Stimulated activated CD8-positive, alpha-beta memory T cell treated with anti-CD3 and anti-CD28 coated beads, Interleukin-15, amount 100 ng/mL, for 1 hour (primary cell): ENCODE measurements around the gene TM7SF2.
A peak's percentile ranks its signal among the peaks of the same experiment; 100 is the strongest.
"Not testable (repeated sequence)": the region's sequence is repeated elsewhere in the genome, so short reads cannot be mapped to it uniquely, and the experiment has no call there.

ENCODE experiments used
- DNase-seq: peaks from one replicate; pipeline ENCODE4 v3.0.0-alpha.2; 2020; ENCODE audit warnings: low read depth

TM7SF2 gene

DNA sequence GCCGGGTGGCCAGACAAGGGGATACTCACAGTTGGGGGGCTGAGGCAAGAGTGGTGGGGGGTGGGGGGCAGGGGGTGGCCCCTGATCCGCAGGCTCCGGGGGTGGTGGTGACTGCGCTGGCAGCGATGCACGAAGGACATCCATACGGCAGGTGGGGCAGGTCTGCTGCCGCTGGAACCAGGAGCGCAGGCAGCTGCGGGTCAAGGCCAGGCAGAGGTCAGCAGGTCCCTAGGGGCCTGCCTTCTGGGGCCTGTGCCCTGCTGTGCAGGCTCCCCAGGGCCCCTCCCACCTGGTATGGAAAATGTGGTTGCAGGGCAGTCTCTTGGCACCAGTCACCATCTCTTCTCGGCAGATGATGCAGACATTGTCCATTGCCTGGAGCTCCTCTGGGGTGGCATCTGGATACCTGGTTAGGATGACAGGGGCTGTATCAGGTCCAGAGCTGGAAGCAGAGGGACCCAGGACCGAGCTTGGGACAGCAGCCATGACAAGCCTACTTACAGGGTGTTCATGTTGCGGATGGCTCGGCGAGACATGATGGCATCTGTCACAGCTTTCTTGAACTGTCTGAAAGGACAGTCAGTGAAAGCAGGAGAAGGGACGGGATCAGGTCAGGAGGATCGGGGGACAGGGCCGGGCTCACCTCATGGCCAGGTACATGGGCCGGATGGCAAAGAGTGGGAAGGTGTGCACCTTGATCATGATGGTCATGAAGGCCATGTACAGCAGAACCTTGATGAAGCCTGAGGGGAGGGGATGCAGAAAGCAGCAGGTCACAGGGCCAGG is 19.2 kb downstream of the TM7SF2 start:
- DNase-seq = no peak

DNA sequence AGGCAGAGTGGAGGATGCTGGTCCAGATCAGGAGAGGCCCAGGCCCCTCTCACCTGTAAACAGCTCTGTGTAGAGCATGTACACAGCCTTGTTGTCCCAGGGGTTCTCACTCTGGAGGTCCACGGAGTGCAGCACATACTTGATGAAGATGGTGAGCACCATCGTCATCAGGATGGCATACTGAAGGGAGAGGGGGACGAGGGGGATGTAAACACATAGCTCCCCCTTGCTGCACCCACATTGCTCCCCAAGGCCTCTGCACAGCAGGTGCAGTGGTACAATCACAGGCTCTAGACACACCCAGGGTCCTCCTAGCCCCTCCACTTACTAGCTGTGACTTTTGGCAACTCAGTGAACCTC is 19.7 kb downstream of the TM7SF2 start:
- no peak for DNase-seq

DNA sequence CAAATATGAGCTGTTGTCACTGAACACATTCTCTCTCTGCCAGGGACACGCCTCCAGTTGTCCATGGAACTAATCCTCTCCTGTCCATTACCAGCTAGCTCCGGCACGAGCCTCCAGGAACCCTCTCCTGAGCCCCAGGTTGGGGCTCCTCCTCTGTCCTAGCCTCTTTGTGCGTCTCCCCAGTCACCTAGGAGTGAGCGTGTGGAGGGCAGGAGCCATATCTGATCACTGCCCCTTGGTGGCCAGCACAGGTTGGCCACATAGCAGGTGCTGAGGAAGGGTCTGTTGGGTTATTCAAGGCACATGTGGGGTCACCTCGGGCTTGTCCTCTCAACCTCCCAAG is 20.2 kb downstream of the TM7SF2 start:
- DNase-seq = no peak

DNA sequence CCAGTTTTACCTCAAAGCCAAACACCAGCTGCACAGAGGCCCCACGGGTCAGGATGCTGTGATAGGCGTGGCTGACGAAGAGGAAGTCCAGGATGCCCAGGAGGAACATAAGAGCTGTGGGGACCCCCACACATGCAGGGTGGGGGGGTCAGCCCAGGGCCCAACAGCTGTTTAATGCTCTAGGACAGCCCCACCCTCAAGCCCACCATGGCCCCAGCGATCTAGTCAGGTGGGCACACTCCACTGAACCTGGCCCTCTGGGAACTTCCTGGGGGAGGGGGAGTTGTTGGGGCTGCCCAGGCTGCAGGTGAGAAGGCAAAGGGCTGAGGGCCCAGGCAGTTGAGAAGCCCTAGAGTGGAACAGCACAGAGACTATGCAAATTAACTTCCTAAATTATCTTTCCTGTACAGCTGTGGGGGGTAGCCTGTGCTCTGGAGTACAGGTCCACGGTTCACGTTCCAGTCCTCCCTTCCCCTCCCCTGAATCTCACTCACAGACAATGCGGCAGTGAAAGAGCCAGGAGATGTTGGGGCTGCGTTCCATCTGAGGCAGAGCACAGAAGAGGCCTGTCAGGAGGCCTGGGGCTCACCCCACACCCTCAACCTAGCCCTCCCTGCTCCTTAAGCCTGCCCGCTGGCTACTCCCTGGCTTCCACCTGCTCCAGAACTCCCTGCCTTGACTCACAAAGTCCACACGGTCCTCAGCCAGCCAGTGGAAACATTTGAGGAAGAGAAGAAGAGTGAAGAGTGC is 20.7 kb downstream of the TM7SF2 start:
- no peak for DNase-seq

DNA sequence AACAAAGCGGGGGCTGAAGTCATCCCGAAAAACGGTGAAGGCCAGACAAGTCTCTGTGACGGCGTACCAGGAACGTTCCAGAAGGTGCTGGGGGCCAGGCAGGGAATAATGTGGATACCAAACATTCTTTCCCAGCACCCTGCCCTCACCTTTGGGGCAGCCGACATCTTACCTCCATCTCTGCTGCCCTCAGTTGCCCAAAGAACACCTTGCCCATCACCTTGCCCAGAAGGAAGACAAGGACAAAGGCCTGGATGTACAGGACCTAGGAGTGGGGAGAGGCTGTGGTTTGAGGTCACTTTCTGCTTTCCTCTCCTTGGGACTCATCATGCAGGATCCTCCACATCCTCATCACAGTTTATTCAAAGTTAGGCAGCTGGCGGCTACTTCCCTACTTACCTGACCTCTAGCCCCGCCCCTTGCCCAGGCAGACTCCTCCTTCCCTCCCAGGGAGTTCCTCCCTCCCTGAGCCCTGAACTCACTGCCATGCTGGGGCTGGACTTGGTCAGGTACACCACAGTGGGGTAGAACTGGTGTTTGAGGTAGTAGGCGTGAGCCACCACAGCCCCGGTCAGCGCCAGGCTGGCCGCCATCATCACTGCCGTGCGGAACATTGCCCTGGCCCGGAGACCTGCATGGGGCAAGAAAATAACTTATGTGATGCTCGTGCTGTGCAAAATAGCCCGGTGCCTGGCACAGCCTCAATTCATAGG is 21.5 kb downstream of the TM7SF2 start:
- DNase-seq = no peak

DNA sequence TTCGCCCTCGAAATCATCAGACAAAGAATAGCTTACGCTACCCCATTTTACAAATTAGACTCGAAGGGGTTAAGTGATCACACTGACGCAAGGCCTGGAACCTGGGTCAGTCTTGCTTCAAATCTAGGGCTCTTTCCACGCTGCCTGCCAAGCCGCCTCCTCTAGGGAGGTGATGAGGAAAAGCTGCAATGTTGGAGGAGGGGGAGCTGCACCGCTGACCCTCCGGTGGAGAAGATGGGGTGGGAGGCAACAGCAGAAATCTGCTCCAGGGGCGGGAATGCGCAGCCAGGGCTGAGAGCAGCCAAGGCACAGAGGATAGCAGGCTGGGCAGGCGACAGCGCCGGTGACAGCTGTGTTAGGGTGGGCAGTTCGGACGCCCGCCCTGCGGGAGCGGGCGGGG is 22.1 kb downstream of the TM7SF2 start:
- no peak for DNase-seq

DNA sequence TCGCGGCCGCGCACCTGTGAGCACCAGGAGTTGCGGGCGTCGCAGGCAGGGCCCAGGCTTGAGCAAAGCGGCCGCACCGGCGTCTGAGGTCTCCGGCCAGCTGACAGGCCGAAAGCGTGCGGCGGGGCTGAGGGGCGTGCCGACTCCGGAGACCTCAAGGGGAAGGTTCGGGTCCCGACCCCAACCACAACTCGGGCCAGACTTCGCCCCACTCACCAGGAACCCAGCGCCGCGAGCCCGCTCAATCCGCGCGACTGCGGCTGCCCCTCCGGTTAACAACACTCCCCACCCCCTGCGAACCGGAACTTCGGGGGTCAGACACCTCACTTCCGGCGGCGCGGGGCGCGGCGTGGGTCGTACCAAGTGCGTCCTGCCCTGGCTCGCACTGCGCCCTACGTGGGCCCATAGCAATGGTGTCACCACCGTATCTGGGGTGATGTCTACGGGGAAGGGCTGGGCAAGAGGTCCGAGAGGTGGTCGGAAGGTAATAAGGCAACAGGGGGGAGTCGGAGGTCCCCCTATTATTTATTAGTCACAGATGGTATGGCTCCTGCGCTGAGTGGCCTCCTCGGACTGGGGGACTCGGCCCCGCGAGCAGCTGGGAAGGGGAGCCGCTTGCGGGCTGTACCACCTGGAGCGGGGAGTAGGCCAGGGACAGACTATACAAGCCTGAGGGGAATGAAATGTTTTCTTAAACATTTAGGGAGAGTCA is 22.7 kb downstream of the TM7SF2 start, which contains the start of gene SYVN1:
Gene SYVN1, minus strand, starts transcription at position 280 of the 712 bp plus-strand sequence. CDS start 918 bp downstream, outside the sequence.
- DNase-seq = peak; percentile 81

DNA sequence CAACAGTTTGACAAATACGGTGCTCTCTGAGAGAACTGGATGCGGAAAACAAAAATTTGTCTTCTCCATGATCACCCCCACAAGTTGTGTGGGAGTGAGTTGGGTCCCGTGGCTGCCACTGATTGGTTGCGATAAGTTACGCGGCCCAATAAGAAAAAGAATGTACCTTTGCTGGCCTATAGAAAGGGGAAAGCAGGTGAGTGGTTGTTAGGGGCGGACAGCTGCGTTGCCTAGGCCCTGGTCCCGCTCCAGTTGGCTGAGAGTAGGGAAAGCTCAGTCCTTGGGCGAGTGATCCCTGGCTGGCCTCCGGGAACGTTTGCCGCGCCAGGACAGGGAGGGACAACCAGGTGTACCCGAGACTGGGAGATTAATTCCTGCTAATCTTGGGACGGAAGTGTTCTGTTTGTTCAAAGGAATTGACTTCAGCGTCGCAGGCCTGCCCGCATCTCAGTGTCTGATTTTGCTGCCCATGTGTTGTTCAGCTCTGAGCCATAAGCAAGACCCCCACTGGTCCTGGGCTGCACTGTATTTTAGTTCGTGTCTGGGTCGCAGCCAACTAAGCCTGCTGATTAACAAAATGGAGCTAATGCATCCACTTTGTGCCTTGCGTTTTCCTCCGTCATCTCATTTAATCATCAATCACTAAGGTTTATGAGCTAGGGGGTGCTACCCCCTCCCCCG is 23.4 kb downstream of the TM7SF2 start:
- peak; percentile 59 for DNase-seq

DNA sequence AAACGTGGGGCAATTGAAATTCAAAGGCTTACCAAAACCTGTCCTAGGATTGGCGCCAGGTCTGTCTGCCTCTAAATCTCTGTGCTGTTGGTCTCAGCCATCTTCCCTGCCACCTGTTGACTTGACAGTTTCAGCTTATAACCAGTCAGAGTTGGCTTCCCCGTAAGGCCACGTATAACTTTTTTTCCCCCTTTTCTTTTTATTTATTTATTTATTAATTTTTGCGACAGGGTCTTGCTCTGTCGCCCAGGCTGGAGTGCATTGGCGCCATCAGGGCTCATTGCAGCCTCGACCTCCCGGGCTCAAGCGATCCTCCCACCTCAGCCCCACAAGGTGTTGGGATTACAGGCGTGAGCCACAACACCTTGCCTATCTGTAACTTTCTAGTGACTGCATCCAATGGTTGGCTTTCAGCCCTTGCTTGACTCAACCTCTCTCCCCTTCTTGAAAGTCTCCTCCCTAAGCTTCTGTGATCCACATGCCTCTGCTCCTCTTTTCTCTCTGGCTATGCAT is 24.0 kb downstream of the TM7SF2 start:
- DNase-seq = no peak

DNA sequence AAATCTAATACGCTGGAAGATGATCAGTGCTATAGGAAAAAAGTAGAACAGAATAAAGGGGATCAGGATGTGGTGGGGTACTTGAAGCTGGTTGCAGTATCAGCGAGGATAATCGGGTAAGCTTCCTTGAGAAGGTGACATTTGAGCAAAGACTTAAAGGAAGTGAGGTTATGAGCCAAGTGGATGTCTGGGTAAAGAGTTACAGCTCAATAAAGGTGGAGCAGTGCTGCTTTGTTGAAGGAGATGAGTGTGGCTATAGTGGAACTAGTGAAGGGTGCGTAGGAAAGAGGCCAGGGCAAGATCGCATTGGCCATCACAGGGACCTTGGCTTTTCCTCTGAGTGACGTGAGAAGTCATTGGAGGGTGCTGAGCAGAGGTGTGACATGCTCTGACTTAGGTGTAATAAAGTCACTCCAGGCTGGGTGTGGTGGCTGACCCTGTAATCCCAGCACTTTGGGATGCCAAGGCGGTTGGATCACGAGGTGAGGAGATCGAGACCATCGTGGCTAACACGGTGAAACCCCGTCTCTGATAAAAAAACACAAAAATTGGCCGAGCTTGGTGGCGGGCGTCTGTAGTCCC is 24.9 kb downstream of the TM7SF2 start:
- DNase-seq = no peak

DNA sequence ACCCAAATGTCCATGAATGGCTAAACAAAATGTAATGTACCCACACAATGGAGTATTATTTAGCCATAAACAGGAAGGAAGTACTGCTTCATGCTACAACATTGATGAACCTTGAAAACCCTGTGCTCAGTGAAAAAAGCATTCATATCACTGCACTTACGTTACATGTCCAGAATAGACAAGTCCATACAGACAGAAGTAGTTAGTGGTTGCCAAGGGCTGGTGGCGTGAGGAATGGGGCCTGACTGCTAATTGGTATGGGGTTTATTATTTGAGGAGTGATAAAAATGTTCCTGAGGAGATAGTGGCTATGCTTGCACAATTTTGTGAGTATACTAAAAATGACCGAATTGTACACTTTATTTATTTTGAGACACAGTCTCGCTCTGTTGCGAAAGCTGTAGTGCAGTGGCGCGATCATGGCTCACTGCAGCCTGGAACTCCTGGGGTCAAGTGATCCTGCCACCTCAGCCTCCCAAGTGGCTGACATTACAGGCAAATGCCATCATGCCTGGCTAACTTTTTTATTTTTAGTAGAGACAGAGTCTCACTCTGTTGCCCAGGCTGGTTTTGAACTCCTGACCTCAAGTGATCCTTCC is 30.3 kb downstream of the TM7SF2 start:
- no peak for DNase-seq

DNA sequence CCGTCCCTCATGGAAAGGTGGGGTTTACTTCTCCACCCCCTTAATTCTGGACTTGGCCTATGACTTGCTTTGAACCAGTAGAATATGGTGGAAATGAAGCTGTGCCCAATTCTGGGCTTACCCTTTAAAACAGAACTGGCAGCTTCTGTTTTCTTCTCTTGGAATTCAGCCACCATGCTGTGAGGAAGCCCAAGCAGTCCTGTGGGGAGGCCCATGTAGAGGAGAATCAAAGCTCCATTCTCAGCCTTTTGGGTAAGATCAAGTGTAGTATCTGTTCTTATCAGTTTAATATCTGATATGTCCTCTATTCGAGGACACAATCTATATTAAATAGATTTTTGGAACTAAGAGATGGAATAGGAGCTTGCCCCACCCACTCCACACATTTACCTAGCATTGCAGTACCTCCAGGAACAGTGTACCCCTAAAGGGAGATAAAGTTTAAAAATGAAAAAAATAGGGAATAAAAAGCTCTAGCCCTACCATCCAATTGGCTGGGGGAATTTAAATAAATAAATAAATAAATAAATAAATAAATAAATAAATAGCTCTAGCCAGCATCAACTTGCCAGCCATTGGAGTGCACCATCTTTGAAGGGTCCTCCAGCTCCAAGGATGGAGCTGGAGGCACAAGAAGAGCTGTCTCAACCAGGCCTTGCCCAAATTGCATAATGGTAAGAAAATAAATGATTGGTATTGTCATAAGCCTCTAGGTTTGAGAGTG is 35.8 kb downstream of the TM7SF2 start:
- no peak for DNase-seq

DNA sequence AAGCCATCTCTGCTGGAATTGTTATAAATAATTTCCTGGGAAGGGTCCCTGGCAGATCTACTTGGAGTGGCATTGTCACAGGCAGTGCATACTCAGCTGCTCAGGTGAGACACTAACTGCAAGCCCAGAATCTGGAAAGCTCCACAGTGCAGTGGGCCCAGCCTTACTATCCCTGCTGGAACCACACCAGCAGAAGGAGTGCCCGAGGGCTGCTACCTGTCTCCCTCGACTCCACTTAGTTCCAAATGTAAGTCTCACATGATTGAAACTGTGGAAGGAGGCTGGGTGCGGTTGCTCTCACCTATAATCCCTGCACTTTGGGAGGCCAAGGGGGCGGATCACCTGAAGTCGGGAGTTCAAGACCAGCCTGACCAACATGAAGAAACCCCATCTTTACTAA is 37.0 kb downstream of the TM7SF2 start:
- DNase-seq = no peak

DNA sequence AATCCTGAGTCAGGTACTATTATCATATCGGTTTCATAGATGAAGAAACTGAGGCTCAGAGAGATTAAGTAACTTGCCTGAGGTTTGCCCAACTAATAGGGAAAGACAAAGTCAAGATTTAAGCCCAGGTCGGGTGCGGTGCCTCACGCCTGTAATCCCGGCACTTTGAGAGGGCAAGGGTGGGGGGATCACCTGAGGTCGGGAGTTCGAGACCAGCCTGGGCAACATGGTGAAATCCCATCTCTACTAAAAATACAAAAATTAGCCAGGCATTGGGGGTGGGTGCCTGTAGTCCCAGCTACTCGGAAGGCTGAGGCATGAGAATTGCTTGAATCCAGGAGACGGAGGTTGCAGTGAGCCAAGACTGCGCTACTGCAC is 38.4 kb downstream of the TM7SF2 start:
- DNase-seq = not testable (repeated sequence)

DNA sequence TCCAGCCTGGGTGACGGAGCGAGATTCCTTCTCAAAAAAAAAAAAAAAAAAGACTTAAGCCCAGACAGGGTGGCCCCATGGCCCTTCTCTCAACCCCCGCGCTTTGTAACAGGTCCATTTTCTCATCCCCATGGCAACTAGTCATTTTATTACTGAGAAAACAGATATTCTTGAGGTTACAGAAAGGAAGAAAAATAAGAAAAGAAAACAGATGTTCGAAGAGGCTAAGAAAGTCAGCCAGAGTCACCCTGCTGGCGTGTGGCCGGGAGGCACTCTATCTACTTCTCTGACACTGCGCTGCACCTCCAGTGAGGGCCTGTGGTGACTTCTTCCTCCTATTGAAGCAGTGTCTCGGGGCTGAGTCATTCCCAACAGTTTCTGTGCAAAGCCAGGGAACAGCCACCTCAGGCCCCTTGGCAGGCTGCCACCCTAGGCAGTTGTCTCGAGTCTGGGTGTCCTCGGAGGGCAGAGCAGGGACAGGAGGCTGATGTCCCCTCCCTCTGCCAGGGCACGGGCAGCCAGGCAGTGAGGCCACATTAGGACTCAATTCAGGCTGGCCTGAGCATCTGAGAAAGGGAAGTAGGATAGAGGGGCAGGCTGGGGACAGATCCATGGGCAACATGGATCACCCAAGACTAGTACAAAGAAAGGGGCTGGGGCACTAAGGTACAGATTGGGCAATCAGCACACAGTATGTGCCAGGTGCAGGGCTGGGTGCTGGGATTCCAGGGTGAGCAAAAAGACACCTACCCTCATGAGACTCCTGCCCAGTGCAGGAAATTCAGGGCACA is 39.0 kb downstream of the TM7SF2 start:
- no peak for DNase-seq

DNA sequence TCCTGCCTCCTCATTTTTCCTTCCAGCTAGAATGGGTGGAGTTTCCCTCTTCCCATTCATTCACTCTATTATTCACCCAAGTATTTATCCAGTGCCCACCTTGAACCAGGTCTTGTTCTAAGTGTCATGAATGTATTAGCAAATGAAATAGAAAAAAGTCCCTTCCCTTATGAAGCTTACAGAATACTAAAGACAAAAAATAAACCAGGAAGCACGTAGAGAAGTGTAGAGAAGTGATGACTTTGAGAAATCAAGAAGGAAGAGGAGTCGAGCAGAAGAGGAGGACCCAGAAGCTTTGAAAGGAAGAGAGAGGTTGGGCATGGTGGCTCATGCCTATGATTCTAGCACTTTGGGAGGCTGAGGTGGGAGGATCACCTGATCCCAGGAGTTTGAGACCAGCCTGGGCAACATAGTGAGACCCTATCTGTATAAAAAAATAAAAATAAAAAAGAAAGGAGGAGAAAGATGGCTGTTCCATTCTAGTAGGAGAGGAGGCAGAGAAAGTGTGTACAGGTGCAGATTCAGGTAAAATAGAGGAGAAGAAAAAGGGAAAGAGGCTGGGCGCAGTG is 39.7 kb downstream of the TM7SF2 start:
- DNase-seq = no peak

DNA sequence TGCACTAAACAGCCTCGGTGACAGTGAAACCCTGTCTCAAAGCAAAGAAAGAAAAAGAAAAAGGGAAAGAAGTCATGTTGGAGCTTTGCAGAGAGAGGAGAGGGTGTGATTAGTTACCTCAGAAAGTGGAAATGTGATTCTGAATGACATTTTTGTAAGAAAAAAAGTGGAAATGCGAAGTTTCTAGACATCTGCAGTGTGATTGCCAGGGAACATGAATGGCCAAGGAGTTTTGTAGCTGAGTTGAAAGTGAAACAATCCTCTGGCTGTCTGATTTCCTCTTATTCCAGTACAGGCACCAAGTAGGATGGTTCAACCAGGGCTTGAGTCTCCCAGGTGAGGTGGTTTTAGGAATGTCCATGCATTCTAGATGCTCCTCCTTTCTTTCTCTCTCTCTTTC is 40.5 kb downstream of the TM7SF2 start:
- DNase-seq = no peak

DNA sequence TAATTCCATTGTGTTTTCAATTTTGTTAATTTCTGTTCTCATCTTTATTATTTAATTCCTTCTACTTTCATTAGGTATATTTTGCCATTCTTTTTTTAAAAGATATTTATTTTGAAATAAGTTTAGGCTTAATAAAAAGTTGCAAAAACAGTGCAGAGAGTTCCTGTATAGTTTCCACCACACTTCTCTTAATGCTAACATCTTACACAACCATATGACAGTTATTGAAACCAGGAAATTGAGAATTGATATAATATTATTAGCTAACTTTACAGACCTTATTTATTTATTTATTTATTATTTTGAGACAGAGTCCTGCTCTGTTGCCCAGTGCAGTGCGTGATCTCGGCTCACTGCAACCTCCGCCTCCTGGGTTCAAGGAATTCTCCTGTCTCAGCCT is 44.6 kb downstream of the TM7SF2 start:
- DNase-seq = no peak

DNA sequence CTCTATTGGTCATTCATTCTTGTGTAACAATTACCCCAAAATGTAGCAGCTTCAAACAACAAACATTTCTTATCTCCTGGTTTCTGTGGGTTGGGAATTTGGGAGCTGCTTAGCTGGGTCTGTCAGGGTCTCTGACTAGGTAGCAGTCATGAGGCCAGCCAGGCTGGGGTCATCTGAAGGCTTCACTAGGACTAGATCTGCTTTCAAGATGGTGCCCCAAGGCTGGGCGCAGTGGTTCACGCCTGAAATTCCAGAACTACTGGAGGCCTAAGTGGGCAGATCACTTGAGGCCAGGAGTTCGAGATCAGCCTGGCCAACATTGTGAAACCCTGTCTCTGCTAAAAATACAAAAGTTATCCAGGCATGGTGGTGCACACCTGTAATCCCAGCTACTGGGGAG is 45.3 kb downstream of the TM7SF2 start:
- no peak for DNase-seq
